Cerebellar nuclear complex (tissue), 1 donor: ENCODE results near the gene SLF2.
"Not testable (repeated sequence)": the region's sequence is repeated elsewhere in the genome, so short reads cannot be mapped to it uniquely, and the experiment has no call there.

Source experiments
- DNase-seq, 2 experiments: peaks; one replicate each; lab custom pipeline; 2025; lab: John Stamatoyannopoulos, UW

SLF2 gene

DNA sequence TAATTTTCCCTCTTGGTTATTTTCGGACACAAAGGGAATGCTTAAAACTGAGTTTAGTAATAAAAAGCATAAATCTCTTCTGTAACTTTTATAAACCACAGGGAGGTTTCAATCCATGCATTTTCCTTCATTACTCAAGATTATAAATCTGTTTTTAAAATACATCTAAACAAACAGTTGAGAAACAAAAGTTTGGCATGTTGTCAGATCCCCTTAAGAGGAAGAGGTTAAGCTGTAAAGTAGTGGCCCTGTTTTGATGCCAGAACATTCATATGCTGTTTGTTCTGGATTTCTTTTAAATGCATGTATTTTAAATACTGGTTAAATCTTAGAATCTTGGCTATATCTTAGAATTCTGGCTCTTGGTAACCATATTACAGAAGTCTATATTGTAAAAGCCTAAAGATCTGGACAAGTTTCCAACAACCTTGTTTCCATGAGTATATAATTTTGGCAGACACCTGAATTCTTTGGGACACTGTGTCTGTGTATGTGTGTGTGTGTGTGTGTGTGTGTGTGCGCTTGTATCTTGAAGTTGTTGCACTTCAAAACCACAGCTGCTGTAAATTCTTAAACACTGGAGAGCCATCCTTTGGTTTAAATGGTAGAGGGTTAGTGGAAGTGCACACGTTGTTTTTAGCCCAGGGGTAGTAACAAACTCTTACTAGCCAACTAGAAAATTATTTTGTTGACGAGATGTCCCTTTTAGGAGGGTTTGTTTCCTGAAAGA is 49.8 kb downstream of the SLF2 start:
- no peak for DNase-seq

GRCh38 chr10:100963826-100964225 is 51.1 kb downstream of the SLF2 start:
- DNase-seq, result no peak

- DNase-seq, result no peak
Observed at GRCh38 chr10:100965820-100966219, 53.1 kb downstream of the SLF2 start.

GRCh38 chr10:100966887-100967286 is 54.1 kb downstream of the SLF2 start:
- no peak for DNase-seq

GRCh38 chr10:100967332-100967731 is 54.6 kb downstream of the SLF2 start:
- DNase-seq, result no peak

DNA sequence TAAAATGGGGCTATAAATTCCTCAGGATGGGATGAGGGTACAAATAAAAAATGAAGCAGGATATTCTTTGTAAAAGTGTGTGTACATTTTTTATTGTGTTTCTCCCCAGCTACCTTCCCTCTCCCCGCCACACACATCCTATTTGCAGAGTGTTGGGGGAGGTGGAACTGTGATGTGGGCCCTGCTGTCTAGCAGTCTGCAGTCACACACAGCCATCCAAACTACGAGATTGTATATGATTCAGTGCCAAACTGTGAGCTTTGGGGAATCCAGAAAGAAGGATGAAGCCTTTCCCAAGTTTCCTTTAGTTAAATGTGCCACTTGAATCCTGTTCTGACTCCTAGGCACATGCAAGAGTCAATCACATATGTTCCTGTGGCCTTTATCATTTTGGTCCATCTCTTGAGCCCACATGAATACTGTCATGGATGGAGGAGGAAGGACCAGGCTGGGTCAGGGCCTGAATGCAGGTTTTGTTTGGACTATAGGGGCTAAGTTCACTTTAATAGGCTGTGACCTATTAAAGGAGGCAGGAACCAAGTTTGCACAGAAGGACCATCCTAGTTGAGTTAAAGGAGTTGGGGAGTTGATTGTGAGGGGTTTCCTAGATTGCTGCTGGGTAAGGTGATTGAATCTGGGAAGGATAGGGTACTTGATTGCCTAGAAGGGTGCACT is 55.4 kb downstream of the SLF2 start:
- no peak for DNase-seq

- DNase-seq, result no peak
Observed at GRCh38 chr10:100968863-100969186, 56.1 kb downstream of the SLF2 start.

DNA sequence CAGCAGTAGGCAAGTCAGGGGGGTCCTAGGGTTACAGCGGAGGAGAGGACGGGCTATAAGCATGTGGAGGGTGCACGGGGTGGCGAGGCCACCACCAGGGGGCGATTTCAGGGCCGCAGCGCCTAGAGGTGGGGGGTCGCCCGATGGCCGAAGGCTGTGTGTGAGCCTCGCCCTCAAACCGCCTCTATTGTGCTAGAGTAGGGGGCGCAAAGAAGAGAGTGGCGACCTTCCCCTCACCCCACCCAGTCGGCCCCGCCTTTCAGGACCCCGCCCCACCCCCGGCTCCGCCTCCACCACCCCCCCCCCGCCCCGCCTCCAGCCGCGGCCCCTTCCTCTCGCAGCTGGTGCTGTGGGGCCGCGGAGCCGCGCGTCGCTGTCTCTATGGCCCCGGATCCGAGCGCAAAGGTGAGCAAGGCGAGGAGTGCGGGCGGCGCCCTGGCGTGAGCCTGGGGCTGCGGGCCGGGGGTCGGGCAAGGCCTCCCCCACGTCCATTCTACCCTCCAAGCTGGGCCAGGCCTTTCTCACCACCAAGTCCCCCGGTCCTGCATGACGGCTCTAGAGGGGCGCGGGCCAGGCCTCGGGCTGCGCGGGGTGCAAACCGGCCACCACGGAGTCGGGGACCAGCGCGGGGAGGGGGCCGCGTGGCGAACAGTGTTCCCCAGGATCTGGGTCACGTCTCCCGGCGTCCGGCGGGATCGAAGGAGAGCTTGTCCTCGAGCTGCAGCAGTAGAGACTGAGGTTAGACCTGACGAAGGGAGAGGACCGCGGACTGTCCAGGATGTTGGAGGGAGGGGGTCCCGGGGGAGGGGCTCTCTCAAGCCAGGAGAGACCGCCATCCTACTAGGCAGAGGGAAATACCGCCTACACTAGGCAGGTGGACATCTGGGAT is 56.7 kb downstream of the SLF2 start, which contains the start of gene SEMA4G:
TSS of gene SEMA4G (plus strand) at position 318 of the 889 bp plus-strand sequence. CDS start 3,409 bp downstream, outside the sequence.
- DNase-seq, result no peak

DNA sequence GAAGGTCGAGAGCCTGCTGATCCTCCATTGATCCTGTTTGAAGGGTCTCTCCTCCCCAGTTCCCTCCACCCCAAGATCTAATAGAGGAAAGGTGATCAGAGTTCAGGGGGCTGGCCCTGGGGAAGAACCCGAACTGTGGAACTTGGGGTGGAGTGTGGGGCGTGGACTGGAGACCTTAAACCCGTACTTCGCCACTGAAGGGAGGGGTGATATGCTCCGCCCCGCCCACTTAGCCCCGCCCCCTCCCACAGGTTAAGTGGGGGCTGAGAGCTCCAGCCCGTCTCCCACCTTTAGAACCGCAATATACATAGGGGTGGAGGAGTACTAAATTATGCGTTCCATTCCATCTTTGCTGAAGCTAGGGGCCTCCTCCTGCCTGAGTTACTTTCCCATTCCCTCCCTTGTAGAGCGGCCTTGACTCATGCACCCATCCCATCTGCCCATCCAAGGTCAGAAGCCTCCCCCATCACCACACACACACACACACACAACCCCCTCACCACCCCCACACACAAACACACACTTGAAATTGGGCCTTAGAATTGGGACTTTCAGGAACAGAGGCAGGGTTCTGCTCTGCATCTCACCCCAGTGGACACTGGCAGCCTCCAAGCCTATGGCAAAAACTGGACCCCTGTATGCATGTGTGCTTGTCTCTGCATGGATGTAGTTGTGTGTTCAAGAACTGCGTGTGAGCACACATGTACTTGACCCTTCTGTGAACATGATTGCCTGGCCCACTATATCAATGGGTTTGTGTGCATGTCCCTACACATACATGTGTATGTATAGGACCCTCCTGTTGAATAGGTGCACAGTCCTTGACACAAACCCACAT is 57.5 kb downstream of the SLF2 start:
- no peak for DNase-seq

- no peak for DNase-seq
Observed at GRCh38 chr10:100970914-100971811, 58.4 kb downstream of the SLF2 start.

- no peak for DNase-seq
Observed at GRCh38 chr10:100972115-100972903, 59.5 kb downstream of the SLF2 start.

DNA sequence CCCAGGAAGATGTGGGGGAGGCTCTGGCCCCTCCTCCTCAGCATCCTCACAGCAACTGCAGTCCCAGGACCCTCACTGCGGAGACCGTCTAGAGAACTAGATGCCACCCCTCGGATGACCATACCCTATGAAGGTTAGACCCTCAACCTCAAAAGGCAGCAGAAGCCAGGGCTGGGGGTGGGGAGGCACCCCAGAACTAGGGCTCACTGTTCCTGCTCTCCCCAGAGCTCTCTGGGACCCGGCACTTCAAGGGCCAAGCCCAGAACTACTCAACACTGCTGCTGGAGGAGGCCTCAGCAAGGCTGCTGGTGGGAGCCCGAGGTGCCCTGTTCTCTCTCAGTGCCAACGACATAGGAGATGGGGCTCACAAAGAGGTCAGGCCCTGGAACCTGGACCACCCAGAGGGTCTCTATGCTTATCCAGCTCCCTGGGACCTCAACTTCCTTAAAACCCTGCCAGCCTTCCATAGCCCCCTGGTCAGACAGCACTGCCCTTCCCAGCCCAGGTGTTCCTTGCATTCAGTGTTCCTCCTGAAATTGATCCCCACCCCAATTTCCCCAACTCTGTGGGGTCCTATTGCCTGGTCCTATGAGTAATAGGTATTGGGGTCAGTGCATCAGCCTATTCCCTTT is 60.3 kb downstream of the SLF2 start:
- DNase-seq, result no peak

DNA sequence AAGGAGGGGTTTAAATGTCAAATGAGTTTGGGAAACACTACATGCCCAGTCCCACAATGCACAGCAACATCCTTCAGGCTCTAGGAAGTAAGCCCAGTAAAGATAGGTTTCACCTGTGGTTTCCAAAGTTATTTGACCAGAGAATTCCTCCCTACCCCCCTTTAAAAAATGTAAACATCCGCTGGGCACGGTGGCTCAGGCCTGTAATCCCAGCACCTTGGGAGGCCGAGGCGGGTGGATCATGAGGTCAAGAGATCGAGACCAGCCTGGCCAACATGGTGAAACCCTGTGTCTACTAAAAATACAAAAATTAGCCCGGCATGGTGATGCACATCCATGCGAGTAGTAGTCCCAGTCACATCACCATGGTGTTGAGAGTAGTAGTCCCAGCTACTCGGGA is 62.6 kb downstream of the SLF2 start:
- not testable (repeated sequence) for DNase-seq

- no peak for DNase-seq
Observed at GRCh38 chr10:100976906-100977305, 64.1 kb downstream of the SLF2 start.

- DNase-seq, result no peak
Observed at GRCh38 chr10:100977436-100977835, 64.7 kb downstream of the SLF2 start.

DNA sequence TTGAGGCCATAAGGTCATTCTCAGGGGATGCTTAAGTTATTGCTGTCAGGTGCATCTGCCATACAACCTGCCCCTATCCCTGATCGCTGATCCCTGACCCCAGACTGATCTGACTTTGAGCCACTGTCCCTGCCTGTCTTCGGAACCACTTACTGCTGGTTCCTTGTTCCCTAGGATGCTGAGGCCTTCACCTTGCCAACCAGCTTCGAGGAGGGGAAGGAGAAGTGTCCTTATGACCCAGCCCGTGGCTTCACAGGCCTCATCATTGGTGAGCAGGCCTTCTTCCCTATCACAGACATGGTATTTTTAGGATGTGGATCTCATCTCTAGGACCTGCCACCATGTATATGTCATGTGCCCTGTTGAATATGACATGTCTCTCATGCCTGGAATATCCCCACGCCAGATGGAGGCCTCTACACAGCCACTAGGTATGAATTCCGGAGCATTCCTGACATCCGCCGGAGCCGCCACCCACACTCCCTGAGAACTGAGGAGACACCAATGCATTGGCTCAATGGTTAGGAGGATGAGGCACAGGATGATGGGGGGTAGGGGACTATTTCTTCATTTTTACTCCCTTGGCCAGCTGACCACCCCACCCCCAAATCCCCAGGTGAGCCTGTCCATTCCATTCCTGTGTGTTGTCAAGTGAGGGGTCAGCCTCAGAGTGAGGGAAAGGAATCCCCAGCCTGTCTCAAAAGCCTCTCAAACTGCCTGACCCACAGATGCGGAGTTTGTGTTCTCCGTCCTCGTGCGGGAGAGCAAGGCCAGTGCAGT is 65.5 kb downstream of the SLF2 start:
- DNase-seq, result no peak

DNA sequence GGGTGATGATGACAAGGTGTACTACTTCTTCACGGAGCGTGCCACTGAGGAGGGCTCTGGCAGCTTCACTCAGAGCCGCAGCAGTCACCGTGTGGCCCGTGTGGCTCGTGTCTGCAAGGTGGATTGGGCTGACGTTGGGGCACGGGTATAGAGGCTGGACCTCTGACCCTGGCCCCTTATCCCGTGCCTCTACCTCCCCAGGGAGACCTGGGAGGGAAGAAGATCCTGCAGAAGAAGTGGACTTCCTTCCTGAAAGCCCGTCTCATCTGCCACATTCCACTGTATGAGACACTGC is 66.1 kb downstream of the SLF2 start:
- no peak for DNase-seq

DNA sequence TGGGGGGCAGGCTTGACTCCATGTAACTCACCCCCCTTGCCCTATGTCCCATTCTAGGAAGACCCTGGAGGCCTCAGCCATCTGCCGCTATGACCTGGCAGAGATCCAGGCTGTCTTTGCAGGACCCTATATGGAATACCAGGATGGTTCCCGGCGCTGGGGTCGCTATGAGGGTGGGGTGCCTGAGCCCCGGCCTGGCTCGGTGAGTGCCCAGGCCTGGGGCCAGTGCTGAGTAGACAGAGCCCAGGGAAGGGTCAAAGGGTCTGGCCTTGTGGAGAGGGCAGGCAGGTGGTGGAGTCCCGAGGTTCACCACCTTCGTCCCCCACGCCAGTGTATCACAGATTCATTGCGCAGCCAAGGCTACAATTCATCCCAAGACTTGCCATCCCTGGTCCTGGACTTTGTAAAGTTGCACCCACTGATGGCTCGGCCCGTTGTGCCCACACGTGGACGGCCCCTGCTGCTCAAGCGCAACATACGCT is 67.1 kb downstream of the SLF2 start:
- no peak for DNase-seq

- DNase-seq, result no peak
Observed at GRCh38 chr10:100980311-100980710, 67.5 kb downstream of the SLF2 start.
